IMR-90 (cell line): ENCODE measurements around the gene RAB6A. TPM values are rescaled to one million over a fixed set of nuclear protein-coding genes. Genes with fewer than 3 reads are reported as not detected.
A peak's percentile ranks its signal among the peaks of the same experiment; 100 is the strongest.

Experiments
- ATAC-seq: fragments of 200-7000 bp; cut with Tn5 transposase; 2 replicates; pipeline ENCODE4 v1.9.1; 2020; ENCODE audit warnings: low read depth, mild to moderate bottlenecking, moderate library complexity
- BruUV-seq: library from RNA; stranded (reverse); fragments of 400-500 nt; replicated peaks from 2 replicates; lab custom pipeline; 2021; lab: Mats Ljungman, UMichigan
- CTCF ChIA-PET: fragments of 300-600 bp; formaldehyde crosslinking; extraction: SDS; loops from one replicate; lab custom pipeline; 2021; ENCODE audit warnings: antibody characterized with exemption; lab: Yijun Ruan, JAX
- POLR2A ChIA-PET: fragments of 300-600 bp; sonication (Branson Sonifier 250); formaldehyde crosslinking; loops from one replicate; lab custom pipeline; 2022; ENCODE audit warnings: antibody characterized with exemption; ENCODE audit not compliant: unreplicated experiment; lab: Charles Lee
- DNase-seq: peaks from one replicate; pipeline ENCODE4 v3.0.0; 2013
- H2AFZ ChIP-seq: replicated peaks from 2 replicates; pipeline ENCODE3; 2013; ENCODE audit warnings: low read length, mild to moderate bottlenecking; ENCODE audit not compliant: poor library complexity
- H2AK5ac ChIP-seq: 2 replicates; pipeline ENCODE4 v1.6.1; 2013; ENCODE audit warnings: low read depth, low read length, inconsistent platforms
- H2AK9ac ChIP-seq: replicated peaks from 2 replicates; pipeline ENCODE3; 2013; ENCODE audit warnings: mild to moderate bottlenecking, low read depth, low read length, moderate library complexity; ENCODE audit not compliant: poor library complexity
- H2BK120ac ChIP-seq: 2 replicates; pipeline ENCODE4 v1.6.1; 2013; ENCODE audit warnings: low read depth, low read length, inconsistent platforms
- H2BK15ac ChIP-seq: 3 replicates; pipeline ENCODE4 v1.6.1; 2013; ENCODE audit warnings: low read depth, low read length, inconsistent platforms
- H2BK20ac ChIP-seq: 2 replicates; pipeline ENCODE4 v1.6.1; 2013; ENCODE audit warnings: low read depth, mild to moderate bottlenecking, inconsistent platforms, low read length, moderate library complexity
- H2BK5ac ChIP-seq: 2 replicates; pipeline ENCODE4 v1.6.1; 2013; ENCODE audit warnings: mild to moderate bottlenecking, low read depth, low read length, inconsistent platforms; ENCODE audit not compliant: poor library complexity, severe bottlenecking
- H3K14ac ChIP-seq: replicated peaks from 2 replicates; pipeline ENCODE4 v1.6.1; 2013; ENCODE audit warnings: low read depth, low read length, inconsistent platforms
- H3K18ac ChIP-seq: 2 replicates; pipeline ENCODE4 v1.6.1; 2013; ENCODE audit warnings: low read depth, low read length, control low read depth
- H3K23ac ChIP-seq: 2 replicates; pipeline ENCODE4 v1.6.1; 2013; ENCODE audit warnings: low read depth, low read length, inconsistent platforms
- H3K27ac ChIP-seq: 2 replicates; pipeline ENCODE4 v1.5.1; 2013; ENCODE audit warnings: mild to moderate bottlenecking, control low read depth, low read length; ENCODE audit not compliant: insufficient read depth
- H3K27me3 ChIP-seq: 2 replicates; pipeline ENCODE4 v1.6.1; 2013; ENCODE audit warnings: low read length; ENCODE audit not compliant: control insufficient read depth, insufficient read depth
- H3K36me3 ChIP-seq: 2 replicates; pipeline ENCODE4 v1.6.1; 2013; ENCODE audit warnings: low read length, mixed read lengths; ENCODE audit not compliant: control insufficient read depth, insufficient read depth
- H3K4ac ChIP-seq: 2 replicates; pipeline ENCODE4 v1.6.1; 2013; ENCODE audit warnings: low read depth, low read length, inconsistent platforms
- H3K4me1 ChIP-seq: 2 replicates; pipeline ENCODE4 v1.6.1; 2013; ENCODE audit warnings: low read length, mixed read lengths; ENCODE audit not compliant: control insufficient read depth, insufficient read depth
- H3K4me2 ChIP-seq: 2 replicates; pipeline ENCODE4 v1.6.1; 2013; ENCODE audit warnings: low read depth, mild to moderate bottlenecking, control low read depth, low read length, moderate library complexity
- H3K4me3 ChIP-seq: 2 replicates; pipeline ENCODE4 v1.5.1; 2013; ENCODE audit warnings: low read depth, mild to moderate bottlenecking, control low read depth, low read length, moderate library complexity; ENCODE audit not compliant: insufficient read depth
- H3K56ac ChIP-seq: 2 replicates; pipeline ENCODE4 v1.6.1; 2013; ENCODE audit warnings: low read length, inconsistent platforms; ENCODE audit not compliant: insufficient read depth; ENCODE audit errors: extremely low read depth
- H3K79me1 ChIP-seq, 2 experiments: 2 replicates each; pipeline ENCODE4 v1.6.1; 2013; ENCODE audit warnings: low read length in 2 of 2, inconsistent platforms in 1 of 2, low read depth in 1 of 2
- H3K9ac ChIP-seq: 2 replicates; pipeline ENCODE4 v1.6.1; 2013; ENCODE audit warnings: low read depth, low read length, control low read depth
- H3K9me1 ChIP-seq: 2 replicates; pipeline ENCODE4 v1.6.1; 2013; ENCODE audit warnings: low read length, inconsistent platforms; ENCODE audit not compliant: insufficient read depth
- H3K9me3 ChIP-seq: 2 replicates; pipeline ENCODE4 v1.6.1; 2013; ENCODE audit warnings: low read length; ENCODE audit not compliant: control insufficient read depth, insufficient read depth
- H4K20me1 ChIP-seq: 2 replicates; pipeline ENCODE4 v1.6.1; 2013; ENCODE audit warnings: low read length, inconsistent platforms; ENCODE audit not compliant: insufficient read depth
- H4K5ac ChIP-seq: 2 replicates; pipeline ENCODE4 v1.6.1; 2013; ENCODE audit warnings: mild to moderate bottlenecking, low read depth, low read length, control low read depth
- H4K8ac ChIP-seq, 2 experiments: 2 replicates each; pipeline ENCODE4 v1.6.1; 2013; ENCODE audit warnings: low read depth in 2 of 2, low read length in 2 of 2, control low read depth in 1 of 2, inconsistent platforms in 1 of 2
- H4K91ac ChIP-seq: 2 replicates; pipeline ENCODE4 v1.6.1; 2013; ENCODE audit warnings: low read depth, low read length, inconsistent platforms; ENCODE audit not compliant: insufficient read depth
- CHD1 ChIP-seq: IDR thresholded peaks from 2 replicates; pipeline ENCODE4 v1.6.1; 2012; ENCODE audit warnings: low read depth, low read length, improper control_type of control experiment
- FOS ChIP-seq: fragments of 150-350 bp; IDR thresholded peaks from 2 replicates; pipeline ENCODE4 v1.6.1; 2016; ENCODE audit warnings: low read depth, low read length
- MAZ ChIP-seq: IDR thresholded peaks from 2 replicates; pipeline ENCODE4 v1.6.1; 2012; ENCODE audit warnings: low read depth, mild to moderate bottlenecking, low read length, improper control_type of control experiment, moderate library complexity, borderline replicate concordance
- MXI1 ChIP-seq: IDR thresholded peaks from 2 replicates; pipeline ENCODE4 v1.6.1; 2012; ENCODE audit warnings: low read depth, mild to moderate bottlenecking, low read length, moderate library complexity, borderline replicate concordance
- NFE2L2 ChIP-seq: fragments of 150-350 bp; IDR thresholded peaks from 2 replicates; pipeline ENCODE4 v1.6.1; 2016; ENCODE audit warnings: low read depth, mild to moderate bottlenecking, low read length
- POLR2A ChIP-seq: IDR thresholded peaks from 2 replicates; pipeline ENCODE4 v1.6.1; 2012; ENCODE audit warnings: mild to moderate bottlenecking, low read depth, low read length
- RFX5 ChIP-seq: IDR thresholded peaks from 2 replicates; pipeline ENCODE4 v1.8.0; 2012; ENCODE audit warnings: low read depth, mild to moderate bottlenecking, low read length, moderate library complexity
- WGBS, 2 experiments: methylation state at CpG; one replicate each; pipeline versions ENCODE4 v1.1.5 to v1.1.7; 2013; ENCODE audit warnings: missing lambda C conversion rate in 2 of 2; ENCODE audit not compliant: insufficient read length in 1 of 2; ENCODE audit errors: extremely low coverage in 2 of 2; 5-methylcytosine and 5-hydroxymethylcytosine counted together
- dilution Hi-C: fragments of 300-500 bp; cut with HindIII; formaldehyde crosslinking; loops from one replicate; pipeline ENCODE4 v1.14.3; 2018; ENCODE audit warnings: low sequenced_read_pairs; ENCODE audit not compliant: unreplicated experiment
- in situ Hi-C: fragments of 300-500 bp; cut with MboI; formaldehyde crosslinking; loops from 3 replicates; pipeline ENCODE4 v1.14.3; 2019; ENCODE audit warnings: low sequenced_read_pairs, inconsistent platforms, mixed read lengths
- intact Hi-C: fragments of 100-400 bp; cut with micrococcal nuclease; formaldehyde crosslinking; loops from 2 replicates; pipeline ENCODE4 v1.10.0; 2022
- polyA plus RNA-seq, 3 experiments: library from polyadenylated mRNA; depleted of rRNA; stranded (reverse); fragments of >200 nt; gene quantifications; 2 replicates each; pipeline ENCODE4 v1.2.3, GENCODE V29; 2012; ENCODE audit warnings: low replicate concordance in 1 of 3
- total RNA-seq: library from RNA; depleted of rRNA; stranded (reverse); fragments of >200 nt; gene quantifications from 2 replicates; pipeline ENCODE4 v1.2.3, GENCODE V29; 2012

The RAB6A gene
- total and polyA plus RNA-seq, 2 of the 4 experiments (the other 2 are of a cell fraction), result 65.5 to 81.0 TPM

- ATAC-seq (no peak), DNase-seq (peak; percentile 47)
- Histone ChIP-seq H3K14ac (no peak overlapping the region), H2AK5ac (no peak overlapping the region), H3K27me3 (no peaks in the 10 kb centered on the region), H2BK15ac (no peak overlapping the region), H2BK20ac (no peak overlapping the region), H3K4ac (no peak overlapping the region), H3K9ac (no peak overlapping the region), H3K79me1 (no peaks in the 10 kb centered on the region), H2AK9ac (no peak overlapping the region), H2BK5ac (no peak overlapping the region), H2BK120ac (no peak overlapping the region), H3K18ac (no peak overlapping the region), H3K56ac (no peak overlapping the region), H3K27ac (no peak overlapping the region), H4K8ac (no peak overlapping the region), H3K36me3 (no peaks in the 10 kb centered on the region), H4K20me1 (no peaks in the 10 kb centered on the region), H4K5ac (no peak overlapping the region), H3K4me2 (no peak overlapping the region), H3K9me1 (peaks cover 4% of the 10 kb centered on the region; the same call in 1 of the 2 replicates), H3K4me1 (peaks cover 3% of the 10 kb centered on the region; the same call in 1 of the 2 replicates), H4K91ac (no peak overlapping the region), H3K9me3 (no peaks in the 10 kb centered on the region), H2AFZ (no peak overlapping the region), H3K4me3 (no peak overlapping the region), H3K23ac (no peak overlapping the region)
- no peak for TF ChIP-seq MAZ
- no peak for TF ChIP-seq MXI1
- TF ChIP-seq NFE2L2, result no peak; the same call in 1 of the 2 replicates
- no peak for TF ChIP-seq RFX5
- TF ChIP-seq CHD1, result no peak
- no peak for TF ChIP-seq POLR2A
- no peak for TF ChIP-seq FOS
- intact Hi-C loops (no loop called here), dilution Hi-C loops (no loop called here), in situ Hi-C loops (loop anchor here (5.0 kb wide), 1 partner anchor 35 kb away; no protein-coding TSS in a partner anchor)
- no TSS peak for BruUV-seq
- WGBS, 2 experiments, result 80% methylated on average over 1 of the region's 3 CpGs; no CpG with 5 or more reads in 1 of the 2 experiments
- POLR2A ChIA-PET, result interaction anchor here (0.5 kb wide), 1 partner anchor 354 kb away, joined by 3 read pairs; no protein-coding TSS in a partner anchor
- CTCF ChIA-PET, result interaction anchor here (0.6 to 4.8 kb wide), 3 partner anchors 36 to 312 kb away, joined by 3 to 31 read pairs (median 4); no protein-coding TSS in a partner anchor
Observed at GRCh38 chr11:73662445-73663157, 98.3 kb downstream of the RAB6A start.
